HEK293 (cell line): ENCODE data around the gene SMIM14.
"Not testable (repeated sequence)": the region's sequence is repeated elsewhere in the genome, so short reads cannot be mapped to it uniquely, and the experiment has no call there.

Experiments used
- CTCF ChIA-PET: fragments of 350-600 bp; formaldehyde crosslinking; extraction: SDS; loops from one replicate; lab custom pipeline; 2021; ENCODE audit warnings: antibody characterized with exemption; lab: Yijun Ruan, JAX
- POLR2A ChIA-PET: fragments of 300-600 bp; formaldehyde crosslinking; extraction: SDS; loops from one replicate; lab custom pipeline; 2020; ENCODE audit warnings: antibody characterized with exemption, inconsistent platforms; lab: Yijun Ruan, JAX
- H3K27ac ChIP-seq: fragments of 200-500 bp; sonication (Bioruptor generic); 2 replicates; pipeline ENCODE4 v1.5.1; 2014; ENCODE audit warnings: low read depth, low read length, control low read depth, inconsistent platforms; ENCODE audit errors: extremely low read depth
- H3K36me3 ChIP-seq, 2 experiments: fragments of 200-500 bp in 1 of 2; sonication (Bioruptor generic) in 1 of 2; 1 replicate in 1 of 2; 2 replicates in 1 of 2; pipeline ENCODE4 v1.5.1; 2014 to 2017; ENCODE audit warnings: inconsistent platforms in 2 of 2, low read length in 2 of 2; ENCODE audit not compliant: control insufficient read depth in 2 of 2, insufficient read depth in 1 of 2
- H3K4me1 ChIP-seq: fragments of 200-500 bp; sonication (Bioruptor generic); 2 replicates; pipeline ENCODE4 v1.5.1; 2014; ENCODE audit warnings: mild to moderate bottlenecking, low read length, inconsistent platforms; ENCODE audit not compliant: control insufficient read depth, insufficient read depth
- H3K4me3 ChIP-seq: 2 replicates; pipeline ENCODE4 v1.5.1; 2011; ENCODE audit warnings: low read depth, mild to moderate bottlenecking, control low read depth, low read length, moderate library complexity
- H3K9me3 ChIP-seq: fragments of 200-500 bp; sonication (Bioruptor generic); 2 replicates; pipeline ENCODE4 v1.5.1; 2014; ENCODE audit warnings: low read depth, low read length, inconsistent platforms; ENCODE audit not compliant: control insufficient read depth, insufficient read depth
- BCL11A ChIP-seq: fragments of 450-650 bp; formaldehyde crosslinking; IDR thresholded peaks from 2 replicates; pipeline ENCODE4 v1.5.1; 2016; ENCODE audit warnings: low read depth, missing biosample characterization, missing genetic modification characterization
- BCL11B ChIP-seq: fragments of 450-650 bp; formaldehyde crosslinking; IDR thresholded peaks from 2 replicates; pipeline ENCODE4 v1.5.1; 2016; ENCODE audit warnings: low read depth, missing biosample characterization, missing genetic modification characterization
- FEZF1 ChIP-seq: fragments of 450-650 bp; formaldehyde crosslinking; IDR thresholded peaks from 2 replicates; pipeline ENCODE4 v1.5.1; 2016; ENCODE audit warnings: missing biosample characterization, missing genetic modification characterization
- GFI1B ChIP-seq: fragments of 450-650 bp; formaldehyde crosslinking; IDR thresholded peaks from 2 replicates; pipeline ENCODE4 v1.5.1; 2016; ENCODE audit warnings: missing biosample characterization, missing genetic modification characterization
- GLIS1 ChIP-seq: fragments of 450-650 bp; formaldehyde crosslinking; IDR thresholded peaks from 2 replicates; pipeline ENCODE4 v1.5.1; 2016; ENCODE audit warnings: missing biosample characterization, missing genetic modification characterization
- IKZF3 ChIP-seq: fragments of 450-650 bp; IDR thresholded peaks from 2 replicates; pipeline ENCODE4 v1.5.0; 2018; ENCODE audit warnings: missing biosample characterization, mild to moderate bottlenecking, missing genetic modification characterization, moderate library complexity
- KLF1 ChIP-seq: fragments of 450-650 bp; formaldehyde crosslinking; IDR thresholded peaks from 2 replicates; pipeline ENCODE4 v1.5.1; 2016; ENCODE audit warnings: missing biosample characterization, missing genetic modification characterization
- KLF10 ChIP-seq: fragments of 450-650 bp; IDR thresholded peaks from 2 replicates; pipeline ENCODE4 v1.5.1; 2018; ENCODE audit warnings: missing biosample characterization, mild to moderate bottlenecking, missing genetic modification characterization
- KLF17 ChIP-seq: fragments of 450-650 bp; formaldehyde crosslinking; IDR thresholded peaks from 2 replicates; pipeline ENCODE4 v1.5.1; 2016; ENCODE audit warnings: missing biosample characterization, missing genetic modification characterization
- KLF7 ChIP-seq: fragments of 450-650 bp; formaldehyde crosslinking; IDR thresholded peaks from 2 replicates; pipeline ENCODE4 v1.5.1; 2016; ENCODE audit warnings: missing biosample characterization, missing genetic modification characterization, borderline replicate concordance
- PRDM1 ChIP-seq: fragments of 450-650 bp; formaldehyde crosslinking; IDR thresholded peaks from 2 replicates; pipeline ENCODE4; 2016; ENCODE audit warnings: missing biosample characterization, missing genetic modification characterization
- SP7 ChIP-seq: fragments of 450-650 bp; formaldehyde crosslinking; IDR thresholded peaks from 2 replicates; pipeline ENCODE4 v1.5.1; 2016; ENCODE audit warnings: missing biosample characterization, missing genetic modification characterization
- WT1 ChIP-seq: fragments of 450-650 bp; formaldehyde crosslinking; IDR thresholded peaks from 2 replicates; pipeline ENCODE4 v1.5.1; 2016; ENCODE audit warnings: missing biosample characterization, missing genetic modification characterization
- ZBTB10 ChIP-seq: fragments of 450-650 bp; formaldehyde crosslinking; IDR thresholded peaks from 2 replicates; pipeline ENCODE4 v1.5.1; 2016; ENCODE audit warnings: missing biosample characterization, missing genetic modification characterization
- ZBTB26 ChIP-seq: fragments of 450-650 bp; formaldehyde crosslinking; optimal IDR thresholded peaks from 2 replicates; pipeline ENCODE3; 2016; ENCODE audit warnings: missing biosample characterization, mild to moderate bottlenecking, missing genetic modification characterization
- ZFP37 ChIP-seq: fragments of 450-650 bp; formaldehyde crosslinking; IDR thresholded peaks from 2 replicates; pipeline ENCODE4 v1.5.1; 2016; ENCODE audit warnings: missing biosample characterization, missing genetic modification characterization
- ZNF548 ChIP-seq: fragments of 450-650 bp; formaldehyde crosslinking; IDR thresholded peaks from 2 replicates; pipeline ENCODE4 v1.5.1; 2016; ENCODE audit warnings: missing biosample characterization, missing genetic modification characterization
- ZNF830 ChIP-seq: fragments of 450-650 bp; IDR thresholded peaks from 2 replicates; pipeline ENCODE4 v1.5.0; 2018; ENCODE audit warnings: missing biosample characterization, missing genetic modification characterization, low read depth, mild to moderate bottlenecking, moderate library complexity
- ZXDB ChIP-seq: fragments of 450-650 bp; formaldehyde crosslinking; IDR thresholded peaks from 2 replicates; pipeline ENCODE4 v1.5.1; 2016; ENCODE audit warnings: missing biosample characterization, missing genetic modification characterization

SMIM14 gene

GRCh38 chr4:39514888-39515401 is 123.7 kb downstream of the SMIM14 start (continued):
- no peak for TF ChIP-seq ZBTB10 (tag by site-specific recombination)
- TF ChIP-seq KLF10 (tag by site-specific recombination): 0 out of 2 replicates have a peak, but pooled peaks have one; percentile 17
- peak; percentile 46; the same call in 1 of the 2 replicates for TF ChIP-seq KLF7 (tag by site-specific recombination)
- no peak for TF ChIP-seq ZNF830 (tag by site-specific recombination)
- TF ChIP-seq KLF17 (tag by site-specific recombination): no peak
- peak; percentile 60 for TF ChIP-seq SP7
- 0 out of 2 replicates have a peak, but pooled peaks have one; percentile 36 for TF ChIP-seq FEZF1 (tag by site-specific recombination)
- TF ChIP-seq ZFP37 (tag by site-specific recombination): no peak
- TF ChIP-seq PRDM1 (tag by site-specific recombination): no peak
- no peak for TF ChIP-seq ZBTB26 (tag by site-specific recombination)
- TF ChIP-seq KLF1 (tag by site-specific recombination): peak; percentile 91
- TF ChIP-seq GLIS1 (tag by site-specific recombination): peak; percentile 68
- 0 out of 2 replicates have a peak, but pooled peaks have one; percentile 16 for TF ChIP-seq BCL11B (tag by site-specific recombination)
- TF ChIP-seq ZNF548 (tag by site-specific recombination): no peak
- TF ChIP-seq WT1: peak; percentile 99
- TF ChIP-seq ZXDB (tag by site-specific recombination): peak; percentile 23; the same call in 1 of the 2 replicates
- TF ChIP-seq IKZF3 (tag by site-specific recombination): peak; percentile 51; the same call in 1 of the 2 replicates
- TF ChIP-seq BCL11A (tag by site-specific recombination): peak; percentile 61; the same call in 1 of the 2 replicates

- H3K27ac ChIP-seq, CTCF ChIA-PET, H3K4me3 ChIP-seq, H3K4me1 ChIP-seq, POLR2A ChIA-PET, H3K9me3 ChIP-seq: not testable (repeated sequence)
- H3K36me3 ChIP-seq: peaks cover 17 to 21% of the 10 kb centered on the region in 2 experiments; a peak in 2 of 3 replicates
These were observed 124.4 kb downstream of the SMIM14 start for GRCh38 chr4:39514266-39514665.

- CTCF ChIA-PET: interaction anchor here (0.7 kb wide), 1 partner anchor 31 kb away, joined by 3 read pairs; no protein-coding TSS in a partner anchor
- Histone ChIP-seq H3K27ac (no peak overlapping the region), H3K4me3 (no peak overlapping the region), H3K4me1 (no peaks in the 10 kb centered on the region; the same call in 1 of the 2 replicates), H3K9me3 (no peaks in the 10 kb centered on the region), H3K36me3 (peaks cover 14 to 56% of the 10 kb centered on the region in 2 experiments)
- no peak for TF ChIP-seq GFI1B (tag by site-specific recombination)
- POLR2A ChIA-PET: interaction anchor here (1.7 kb wide), 1 partner anchor 17 kb away, joined by 7 read pairs; the partner anchor contains the start of gene UGDH
These were observed 128.2 kb downstream of the SMIM14 start for GRCh38 chr4:39510348-39510929.
